ENCODE data around the gene FAAP20. TPM values are rescaled to one million over a fixed set of nuclear protein-coding genes. Genes with fewer than 3 reads are reported as not detected.

Gene FAAP20
- total and polyA plus RNA-seq, 2 of the 8 experiments (the other 6 are each of a cell fraction or from before 2014, with no cell fraction given), result 58.4 to 99.8 TPM

GRCh38 chr1:2202008-2202575 is 7.5 kb upstream of the FAAP20 start (continued):
- TF ChIP-seq, protein P1, sequence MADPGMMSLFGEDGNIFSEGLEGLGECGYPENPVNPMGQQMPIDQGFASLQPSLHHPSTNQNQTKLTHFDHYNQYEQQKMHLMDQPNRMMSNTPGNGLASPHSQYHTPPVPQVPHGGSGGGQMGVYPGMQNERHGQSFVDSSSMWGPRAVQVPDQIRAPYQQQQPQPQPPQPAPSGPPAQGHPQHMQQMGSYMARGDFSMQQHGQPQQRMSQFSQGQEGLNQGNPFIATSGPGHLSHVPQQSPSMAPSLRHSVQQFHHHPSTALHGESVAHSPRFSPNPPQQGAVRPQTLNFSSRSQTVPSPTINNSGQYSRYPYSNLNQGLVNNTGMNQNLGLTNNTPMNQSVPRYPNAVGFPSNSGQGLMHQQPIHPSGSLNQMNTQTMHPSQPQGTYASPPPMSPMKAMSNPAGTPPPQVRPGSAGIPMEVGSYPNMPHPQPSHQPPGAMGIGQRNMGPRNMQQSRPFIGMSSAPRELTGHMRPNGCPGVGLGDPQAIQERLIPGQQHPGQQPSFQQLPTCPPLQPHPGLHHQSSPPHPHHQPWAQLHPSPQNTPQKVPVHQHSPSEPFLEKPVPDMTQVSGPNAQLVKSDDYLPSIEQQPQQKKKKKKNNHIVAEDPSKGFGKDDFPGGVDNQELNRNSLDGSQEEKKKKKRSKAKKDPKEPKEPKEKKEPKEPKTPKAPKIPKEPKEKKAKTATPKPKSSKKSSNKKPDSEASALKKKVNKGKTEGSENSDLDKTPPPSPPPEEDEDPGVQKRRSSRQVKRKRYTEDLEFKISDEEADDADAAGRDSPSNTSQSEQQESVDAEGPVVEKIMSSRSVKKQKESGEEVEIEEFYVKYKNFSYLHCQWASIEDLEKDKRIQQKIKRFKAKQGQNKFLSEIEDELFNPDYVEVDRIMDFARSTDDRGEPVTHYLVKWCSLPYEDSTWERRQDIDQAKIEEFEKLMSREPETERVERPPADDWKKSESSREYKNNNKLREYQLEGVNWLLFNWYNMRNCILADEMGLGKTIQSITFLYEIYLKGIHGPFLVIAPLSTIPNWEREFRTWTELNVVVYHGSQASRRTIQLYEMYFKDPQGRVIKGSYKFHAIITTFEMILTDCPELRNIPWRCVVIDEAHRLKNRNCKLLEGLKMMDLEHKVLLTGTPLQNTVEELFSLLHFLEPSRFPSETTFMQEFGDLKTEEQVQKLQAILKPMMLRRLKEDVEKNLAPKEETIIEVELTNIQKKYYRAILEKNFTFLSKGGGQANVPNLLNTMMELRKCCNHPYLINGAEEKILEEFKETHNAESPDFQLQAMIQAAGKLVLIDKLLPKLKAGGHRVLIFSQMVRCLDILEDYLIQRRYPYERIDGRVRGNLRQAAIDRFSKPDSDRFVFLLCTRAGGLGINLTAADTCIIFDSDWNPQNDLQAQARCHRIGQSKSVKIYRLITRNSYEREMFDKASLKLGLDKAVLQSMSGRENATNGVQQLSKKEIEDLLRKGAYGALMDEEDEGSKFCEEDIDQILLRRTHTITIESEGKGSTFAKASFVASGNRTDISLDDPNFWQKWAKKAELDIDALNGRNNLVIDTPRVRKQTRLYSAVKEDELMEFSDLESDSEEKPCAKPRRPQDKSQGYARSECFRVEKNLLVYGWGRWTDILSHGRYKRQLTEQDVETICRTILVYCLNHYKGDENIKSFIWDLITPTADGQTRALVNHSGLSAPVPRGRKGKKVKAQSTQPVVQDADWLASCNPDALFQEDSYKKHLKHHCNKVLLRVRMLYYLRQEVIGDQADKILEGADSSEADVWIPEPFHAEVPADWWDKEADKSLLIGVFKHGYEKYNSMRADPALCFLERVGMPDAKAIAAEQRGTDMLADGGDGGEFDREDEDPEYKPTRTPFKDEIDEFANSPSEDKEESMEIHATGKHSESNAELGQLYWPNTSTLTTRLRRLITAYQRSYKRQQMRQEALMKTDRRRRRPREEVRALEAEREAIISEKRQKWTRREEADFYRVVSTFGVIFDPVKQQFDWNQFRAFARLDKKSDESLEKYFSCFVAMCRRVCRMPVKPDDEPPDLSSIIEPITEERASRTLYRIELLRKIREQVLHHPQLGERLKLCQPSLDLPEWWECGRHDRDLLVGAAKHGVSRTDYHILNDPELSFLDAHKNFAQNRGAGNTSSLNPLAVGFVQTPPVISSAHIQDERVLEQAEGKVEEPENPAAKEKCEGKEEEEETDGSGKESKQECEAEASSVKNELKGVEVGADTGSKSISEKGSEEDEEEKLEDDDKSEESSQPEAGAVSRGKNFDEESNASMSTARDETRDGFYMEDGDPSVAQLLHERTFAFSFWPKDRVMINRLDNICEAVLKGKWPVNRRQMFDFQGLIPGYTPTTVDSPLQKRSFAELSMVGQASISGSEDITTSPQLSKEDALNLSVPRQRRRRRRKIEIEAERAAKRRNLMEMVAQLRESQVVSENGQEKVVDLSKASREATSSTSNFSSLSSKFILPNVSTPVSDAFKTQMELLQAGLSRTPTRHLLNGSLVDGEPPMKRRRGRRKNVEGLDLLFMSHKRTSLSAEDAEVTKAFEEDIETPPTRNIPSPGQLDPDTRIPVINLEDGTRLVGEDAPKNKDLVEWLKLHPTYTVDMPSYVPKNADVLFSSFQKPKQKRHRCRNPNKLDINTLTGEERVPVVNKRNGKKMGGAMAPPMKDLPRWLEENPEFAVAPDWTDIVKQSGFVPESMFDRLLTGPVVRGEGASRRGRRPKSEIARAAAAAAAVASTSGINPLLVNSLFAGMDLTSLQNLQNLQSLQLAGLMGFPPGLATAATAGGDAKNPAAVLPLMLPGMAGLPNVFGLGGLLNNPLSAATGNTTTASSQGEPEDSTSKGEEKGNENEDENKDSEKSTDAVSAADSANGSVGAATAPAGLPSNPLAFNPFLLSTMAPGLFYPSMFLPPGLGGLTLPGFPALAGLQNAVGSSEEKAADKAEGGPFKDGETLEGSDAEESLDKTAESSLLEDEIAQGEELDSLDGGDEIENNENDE (IDR thresholded peaks at IDR 0.05; ENCODE audit: insufficient replicate concordance, low read length), result no peak

Measured in H1 (cell line).